Spleen (tissue), 11 donors: Measurements from ENCODE around the gene PNPLA2. TPM values are rescaled to one million over a fixed set of nuclear protein-coding genes. Genes with fewer than 3 reads are reported as not detected.

Experiments
- DNase-seq: peaks from one replicate; pipeline ENCODE4 v3.0.0-alpha.2; 2020
- H3K27ac ChIP-seq, 8 donors: fragments of 200-600 bp; sonication (generic) in 7 of 8; 1 replicate in 4 of 8; 2 replicates in 4 of 8; pipeline versions ENCODE4 v1.5.0 to v1.8.0; 2016 to 2021; ENCODE audit warnings: inconsistent platforms in 4 of 8, mild to moderate bottlenecking in 4 of 8, moderate library complexity in 1 of 8
- H3K27me3 ChIP-seq, 7 donors: fragments of 200-600 bp; sonication (generic) in 6 of 7; replicated peaks in 1 of 7; 1 replicate in 4 of 7; 2 replicates in 3 of 7; pipeline versions ENCODE4 v1.5.0 to v1.8.0; 2016 to 2021; ENCODE audit warnings: inconsistent platforms in 3 of 7, mild to moderate bottlenecking in 1 of 7
- H3K36me3 ChIP-seq, 6 donors: fragments of 200-600 bp; sonication (generic) in 5 of 6; 1 replicate in 4 of 6; 2 replicates in 2 of 6; pipeline versions ENCODE4 v1.5.0 to v1.8.0; 2016 to 2021; ENCODE audit warnings: inconsistent platforms in 2 of 6
- H3K4me1 ChIP-seq, 6 donors: fragments of 200-600 bp; sonication (generic) in 5 of 6; 1 replicate in 3 of 6; 2 replicates in 3 of 6; pipeline versions ENCODE4 v1.5.0 to v1.8.0; 2016 to 2021; ENCODE audit warnings: inconsistent platforms in 3 of 6
- H3K4me3 ChIP-seq, 8 donors: fragments of 200-600 bp; sonication (generic) in 7 of 8; 1 replicate in 4 of 8; 2 replicates in 4 of 8; pipeline versions ENCODE4 v1.5.0 to v1.8.0; 2016 to 2021; ENCODE audit warnings: inconsistent platforms in 4 of 8, mild to moderate bottlenecking in 4 of 8, moderate library complexity in 2 of 8
- H3K9me3 ChIP-seq, 8 donors: fragments of 200-600 bp; sonication (generic) in 7 of 8; 1 replicate in 4 of 8; 2 replicates in 4 of 8; pipeline versions ENCODE4 v1.5.0 to v1.8.0; 2016 to 2021; ENCODE audit warnings: inconsistent platforms in 4 of 8
- CTCF ChIP-seq, 11 experiments: fragments of 200-600 bp in 7 of 11; fragments of 450-650 bp in 4 of 11; sonication (generic) in 4 of 11; IDR thresholded peaks in 8 of 11; conservative IDR thresholded peaks in 3 of 11; 1 replicate in 7 of 11; 2 replicates in 4 of 11; pipeline versions ENCODE4 v1.4.0 to v1.8.0; 2016 to 2021; ENCODE audit warnings: antibody characterized with exemption in 11 of 11, inconsistent platforms in 4 of 11, mild to moderate bottlenecking in 1 of 11
- POLR2A ChIP-seq, 3 donors: fragments of 450-650 bp; IDR thresholded peaks; one replicate each; pipeline ENCODE4 v1.5.1; 2017; ENCODE audit warnings: antibody characterized with exemption in 3 of 3, mild to moderate bottlenecking in 1 of 3
- POLR2AphosphoS5 ChIP-seq, 3 donors: sonication (generic); formaldehyde crosslinking; IDR thresholded peaks; one replicate each; pipeline ENCODE4 v1.5.1; 2017; ENCODE audit warnings: antibody characterized with exemption in 3 of 3
- WGBS, 5 donors: extraction: QIAGEN DNeasy Blood & Tissue Kit in 3 of 5; methylation state at CpG; one replicate each; pipeline versions ENCODE4 v1.1.5 to v1.1.7; 2013 to 2018; 5-methylcytosine and 5-hydroxymethylcytosine counted together
- intact Hi-C: fragments of 100-400 bp; cut with DNase I; formaldehyde crosslinking; loops from one replicate; pipeline ENCODE4 v1.15.0; 2023; ENCODE audit warnings: low total_unique reads
- polyA plus RNA-seq, 3 donors: library from polyadenylated mRNA; stranded (reverse); fragments of 200-250 nt; gene quantifications; one replicate each; pipeline ENCODE4 v1.2.1, GENCODE V29; 2013
- total RNA-seq, 7 donors: library from RNA; depleted of rRNA in 3 of 7; stranded (reverse); fragments of >200 nt in 3 of 7; fragmentation: NEBNext Ultra II Directional in 4 of 7; extraction: Animal tissue kit (Norgen Biotek cat#: 25700) in 4 of 7; gene quantifications; one replicate each; pipeline versions ENCODE4 v1.1.0 to v1.2.1, GENCODE V29; 2016 to 2021
- donor health status: healthy with polysubstance abuse.
- donor health status: DM: no; HTN: no; CAD: no; lungs with moderate emphysema.
- donor health status: DM: no; HTN: no; CAD: no.
- donor health status: Bipolar disorder and iron deficiency.
- donor health status: healthy.
- donor health status: DM: no; HTN: no; CAD: no.
- donor health status: DM: yes; HTN: yes; CAD: no.

The PNPLA2 gene
- total and polyA plus RNA-seq, 10 donors, result 46.3 to 131 (median 107) TPM

- no peak for DNase-seq
- no peaks in the 10 kb centered on the region for H3K9me3 ChIP-seq
- peak overlapping the region in 7 of 8 donors; percentile 29 to 74 (median 43) for H3K4me3 ChIP-seq
- TF ChIP-seq POLR2AphosphoS5 (IDR thresholded peaks at IDR 0.05) (no peak), CTCF (IDR thresholded peaks at IDR 0.05 in 8 of 11, conservative IDR thresholded peaks at IDR 0.05 in 3 of 11) (no peak), POLR2A (IDR thresholded peaks at IDR 0.05) (no peak)
- no peak overlapping the region for H3K27ac ChIP-seq
- 65 to 79% (median 72%) methylated on average over 24 to 31 of the region's 31 CpGs for WGBS, 5 donors
- peaks cover 0 to 88% (median 22%) of the 10 kb centered on the region in 7 donors for H3K27me3 ChIP-seq
- peaks cover 0 to 6% (median 0%) of the 10 kb centered on the region in 6 donors for H3K36me3 ChIP-seq
- peaks cover 57 to 96% (median 90%) of the 10 kb centered on the region in 6 donors for H3K4me1 ChIP-seq
- intact Hi-C loops, result no loop called here
Observed at GRCh38 chr11:831118-831864, 12.6 kb downstream of the PNPLA2 start.

GRCh38 chr11:831961-832528 lies 13.3 kb downstream of the PNPLA2 start:
- intact Hi-C loops, result no loop called here
- TF ChIP-seq POLR2A (IDR thresholded peaks at IDR 0.05), result no peak
- TF ChIP-seq CTCF (IDR thresholded peaks at IDR 0.05 in 8 of 11, conservative IDR thresholded peaks at IDR 0.05 in 3 of 11), result no peak
- TF ChIP-seq POLR2AphosphoS5 (IDR thresholded peaks at IDR 0.05), result no peak
- peaks cover 0 to 84% (median 22%) of the 10 kb centered on the region in 7 donors for H3K27me3 ChIP-seq
- peaks cover 0 to 13% (median 6%) of the 10 kb centered on the region in 6 donors for H3K36me3 ChIP-seq
- H3K4me3 ChIP-seq, result peak overlapping the region in 6 of 8 donors; percentile 36 to 83 (median 63)
- no peaks in the 10 kb centered on the region for H3K9me3 ChIP-seq
- no peak for DNase-seq
- peaks cover 52 to 96% (median 84%) of the 10 kb centered on the region in 6 donors for H3K4me1 ChIP-seq
- H3K27ac ChIP-seq, result peak overlapping the region in 5 of 8 donors; percentile 78 to 87 (median 81)
- WGBS, 5 donors, result 77 to 85% (median 78%) methylated on average over 7 to 23 of the region's 23 CpGs

- intact Hi-C loops, result no loop called here
- Histone ChIP-seq H3K4me1 (peaks cover 50 to 96% (median 82%) of the 10 kb centered on the region in 6 donors), H3K36me3 (peaks cover 0 to 19% (median 11%) of the 10 kb centered on the region in 6 donors), H3K27ac (peak within 1 kb of the TSS; percentile 6 to 87 (median 78)), H3K27me3 (peaks cover 0 to 79% (median 22%) of the 10 kb centered on the region in 7 donors), H3K9me3 (no peaks in the 10 kb centered on the region), H3K4me3 (peak within 1 kb of the TSS; percentile 55 to 83 (median 60))
- DNase-seq, result peak; percentile 89
- 2 to 6% (median 4%) methylated on average over 14 to 64 of the region's 67 CpGs for WGBS, 5 donors
- TF ChIP-seq CTCF (IDR thresholded peaks at IDR 0.05 in 8 of 11, conservative IDR thresholded peaks at IDR 0.05 in 3 of 11) (peak in 3 of 11 experiments; percentile 26 to 37 (median 37)), POLR2A (IDR thresholded peaks at IDR 0.05) (no peak), POLR2AphosphoS5 (IDR thresholded peaks at IDR 0.05) (peak; percentile 4 to 51 (median 20))
Observed at GRCh38 chr11:832529-833113, 13.9 kb downstream of the PNPLA2 start, which contains the start of gene CD151. CD151 (plus strand) TSS chr11:832952; CDS start chr11:836070, 3,118 bp downstream.
